ENCODE measurements around the gene FMNL2. TPM values are rescaled to one million over a fixed set of nuclear protein-coding genes. Genes with fewer than 3 reads are reported as not detected.

The FMNL2 gene
- total RNA-seq, 1 experiment from 2014 or later, result 46.5 TPM

DNA sequence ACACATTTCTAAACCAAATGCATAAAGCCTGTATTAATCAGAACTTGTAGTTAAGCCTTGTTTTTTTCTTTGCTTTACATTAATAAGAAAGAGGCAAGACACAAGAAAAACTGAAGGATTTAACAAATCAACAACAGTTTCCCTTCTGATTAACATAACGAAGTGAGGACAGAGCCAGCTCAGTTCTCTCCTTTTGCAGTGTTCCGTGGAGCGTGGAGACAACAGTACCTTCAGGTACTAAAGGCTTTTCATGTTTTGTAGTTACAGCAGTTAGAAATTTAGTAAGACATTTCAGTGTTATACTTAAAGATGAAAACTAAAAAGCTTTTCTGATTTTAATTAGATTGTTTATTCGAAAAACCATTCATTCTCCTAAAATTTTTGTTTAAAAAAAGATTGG, 115.2 kb downstream of the FMNL2 start:
- CTCF ChIA-PET, result no interaction called here
- H3K36me3 Mint-ChIP-seq (ENCODE audit: insufficient read depth, unreplicated experiment), result peaks cover 5% of the 10 kb centered on the region
- no peak overlapping the region for H3K27ac Mint-ChIP-seq (ENCODE audit: unreplicated experiment)
- no peak overlapping the region for H3K4me3 Mint-ChIP-seq (ENCODE audit: low read depth, unreplicated experiment)
- no peaks in the 10 kb centered on the region for H3K27me3 Mint-ChIP-seq (ENCODE audit: unreplicated experiment)
- no peak for TF ChIP-seq CTCF (IDR thresholded peaks at IDR 0.05; ENCODE audit: unreplicated experiment)
- no peak for DNase-seq
- intact Hi-C loops (cut with micrococcal nuclease; ENCODE audit: unreplicated experiment), result no loop called here
- H3K4me1 Mint-ChIP-seq (ENCODE audit: low read depth, unreplicated experiment), result peaks cover 15% of the 10 kb centered on the region
- no peaks in the 10 kb centered on the region for H3K9me3 Mint-ChIP-seq (ENCODE audit: low read depth, unreplicated experiment)
- BruUV-seq (replicated peaks), result no TSS peak

DNA sequence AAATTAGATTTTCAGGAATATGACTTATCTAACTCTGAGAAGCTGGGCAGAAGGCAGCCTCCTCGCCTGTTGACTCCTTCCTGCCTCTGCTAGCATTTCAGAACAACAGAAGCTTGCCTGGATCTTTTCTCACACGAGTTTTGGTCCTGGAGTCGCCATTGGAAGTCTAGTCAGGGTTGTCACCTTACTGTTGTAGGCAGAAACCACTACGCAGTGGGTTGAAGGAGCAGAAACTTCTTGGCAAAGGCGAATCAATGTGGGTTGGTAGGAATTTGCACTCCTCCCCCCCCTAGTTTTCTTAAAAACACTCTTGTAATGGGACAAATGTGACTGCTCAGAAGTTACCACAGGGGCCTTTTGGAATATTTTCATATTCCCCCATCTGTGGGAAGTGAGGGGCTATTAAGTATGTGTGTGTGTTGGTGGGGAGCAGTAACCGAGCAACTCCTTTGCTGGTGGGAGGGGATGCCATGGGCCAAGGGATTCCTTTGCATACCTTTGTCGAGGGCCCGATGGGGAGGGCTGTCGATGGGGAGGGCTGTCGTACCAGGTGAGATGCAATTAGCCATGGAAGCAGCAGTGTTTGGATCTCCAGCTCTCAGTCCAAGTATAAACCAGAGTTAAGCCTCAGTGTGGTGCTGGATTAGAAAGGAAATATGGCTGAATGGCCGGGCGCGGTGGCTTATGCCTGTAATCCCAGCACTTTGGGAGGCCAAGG, 117.4 kb downstream of the FMNL2 start:
- no peak for DNase-seq
- no peak for TF ChIP-seq CTCF (IDR thresholded peaks at IDR 0.05; ENCODE audit: unreplicated experiment)
- BruUV-seq (replicated peaks), result no TSS peak

GRCh38 chr2:152453129-152453911, 118.3 kb downstream of the FMNL2 start:
- Mint-ChIP-seq H3K4me3 (ENCODE audit: low read depth, unreplicated experiment) (peak overlapping the region; percentile 7), H3K4me1 (ENCODE audit: low read depth, unreplicated experiment) (peaks cover 29% of the 10 kb centered on the region), H3K36me3 (ENCODE audit: insufficient read depth, unreplicated experiment) (peaks cover 7% of the 10 kb centered on the region), H3K27ac (ENCODE audit: unreplicated experiment) (peak overlapping the region; percentile 74), H3K27me3 (ENCODE audit: unreplicated experiment) (no peaks in the 10 kb centered on the region), H3K9me3 (ENCODE audit: low read depth, unreplicated experiment) (no peaks in the 10 kb centered on the region)
- BruUV-seq (replicated peaks), result no TSS peak
- DNase-seq, result peak; percentile 9
- TF ChIP-seq CTCF (IDR thresholded peaks at IDR 0.05; ENCODE audit: unreplicated experiment), result no peak
- CTCF ChIA-PET, result interaction anchor here (1.0 to 1.1 kb wide), 2 partner anchors 16 to 30 kb away, joined by 3 read pairs; no protein-coding TSS in a partner anchor
- intact Hi-C loops (cut with micrococcal nuclease; ENCODE audit: unreplicated experiment), result no loop called here

More for the DNA sequence above, 117.4 kb downstream of the FMNL2 start:
- Mint-ChIP-seq H3K9me3 (ENCODE audit: low read depth, unreplicated experiment) (no peaks in the 10 kb centered on the region), H3K27me3 (ENCODE audit: unreplicated experiment) (no peaks in the 10 kb centered on the region), H3K4me1 (ENCODE audit: low read depth, unreplicated experiment) (peaks cover 29% of the 10 kb centered on the region), H3K36me3 (ENCODE audit: insufficient read depth, unreplicated experiment) (peaks cover 7% of the 10 kb centered on the region), H3K27ac (ENCODE audit: unreplicated experiment) (peak overlapping the region; percentile 74), H3K4me3 (ENCODE audit: low read depth, unreplicated experiment) (no peak overlapping the region)
- CTCF ChIA-PET, result interaction anchor here (0.6 kb wide), 1 partner anchor 311 kb away, joined by 5 read pairs; no protein-coding TSS in a partner anchor
- intact Hi-C loops (cut with micrococcal nuclease; ENCODE audit: unreplicated experiment), result no loop called here

GRCh38 chr2:152454371-152454770, 119.4 kb downstream of the FMNL2 start:
- no peak for DNase-seq
- Mint-ChIP-seq H3K9me3 (ENCODE audit: low read depth, unreplicated experiment) (no peaks in the 10 kb centered on the region), H3K4me3 (ENCODE audit: low read depth, unreplicated experiment) (no peak overlapping the region), H3K4me1 (ENCODE audit: low read depth, unreplicated experiment) (peaks cover 29% of the 10 kb centered on the region), H3K27ac (ENCODE audit: unreplicated experiment) (no peak overlapping the region), H3K27me3 (ENCODE audit: unreplicated experiment) (no peaks in the 10 kb centered on the region), H3K36me3 (ENCODE audit: insufficient read depth, unreplicated experiment) (peaks cover 7% of the 10 kb centered on the region)
- intact Hi-C loops (cut with micrococcal nuclease; ENCODE audit: unreplicated experiment), result no loop called here
- CTCF ChIA-PET, result interaction anchor here (1.1 kb wide), 1 partner anchor 29 kb away, joined by 3 read pairs; no protein-coding TSS in a partner anchor
- BruUV-seq (replicated peaks), result no TSS peak
- TF ChIP-seq CTCF (IDR thresholded peaks at IDR 0.05; ENCODE audit: unreplicated experiment), result no peak

Data from Calu3 (cell line).